H54 (cell line): ENCODE results near the gene TMEM139.
A peak's percentile ranks its signal among the peaks of the same experiment; 100 is the strongest.

Source experiments
- DNase-seq: peaks from one replicate; pipeline ENCODE4 v3.0.0; 2011; ENCODE audit warnings: low spot score, mixed read lengths; ENCODE audit not compliant: insufficient read length
- FAIRE-seq: peaks from 3 replicates; lab custom pipeline; 2011; peaks lifted over from hg19 to GRCh38; lab: Jason Lieb, UNC
- POLR2A ChIP-seq: IDR thresholded peaks from 2 replicates; pipeline ENCODE4 v1.6.1; 2011; ENCODE audit warnings: low read depth, mild to moderate bottlenecking, low read length

The TMEM139 gene

GRCh38 chr7:143269251-143269650 lies 15.5 kb upstream of the TMEM139 start:
- FAIRE-seq (no peak), DNase-seq (no peak)
- TF ChIP-seq POLR2A = no peak

GRCh38 chr7:143271240-143271639 lies 13.5 kb upstream of the TMEM139 start:
- no peak for TF ChIP-seq POLR2A
- FAIRE-seq (no peak), DNase-seq (no peak)

- no peak for TF ChIP-seq POLR2A
- DNase-seq = no peak
- FAIRE-seq = no peak
These were observed 11.9 kb upstream of the TMEM139 start for GRCh38 chr7:143272871-143273270.

- no peak for TF ChIP-seq POLR2A
- DNase-seq (peak; percentile 14), FAIRE-seq (peak; percentile 15)
These were observed 5.3 kb upstream of the TMEM139 start for GRCh38 chr7:143279186-143280098.

- FAIRE-seq (no peak), DNase-seq (no peak)
- no peak for TF ChIP-seq POLR2A
These were observed 4.6 kb upstream of the TMEM139 start for GRCh38 chr7:143280160-143280559.

- DNase-seq (no peak), FAIRE-seq (no peak)
- no peak for TF ChIP-seq POLR2A
These were observed 4.2 kb upstream of the TMEM139 start for GRCh38 chr7:143280566-143280965.

GRCh38 chr7:143281529-143281928 lies 3.2 kb upstream of the TMEM139 start:
- DNase-seq = no peak
- no peak for TF ChIP-seq POLR2A
- FAIRE-seq = no peak

- no peak for TF ChIP-seq POLR2A
- DNase-seq (no peak), FAIRE-seq (no peak)
These were observed 2.6 kb upstream of the TMEM139 start for GRCh38 chr7:143282124-143282523.

- no peak for DNase-seq
- no peak for TF ChIP-seq POLR2A
- no peak for FAIRE-seq
These were observed 1.4 kb upstream of the TMEM139 start for GRCh38 chr7:143283381-143283780.

- peak; percentile 49 for DNase-seq
- no peak for TF ChIP-seq POLR2A
- no peak for FAIRE-seq
These were observed 666 bp downstream of the TMEM139 start for GRCh38 chr7:143285470-143285778.

- FAIRE-seq = no peak
- no peak for DNase-seq
These were observed 1.2 kb downstream of the TMEM139 start for GRCh38 chr7:143285806-143286521.

GRCh38 chr7:143286522-143286890 lies 1.7 kb downstream of the TMEM139 start:
- no peak for TF ChIP-seq POLR2A
- FAIRE-seq = no peak
- DNase-seq = no peak

More at GRCh38 chr7:143285806-143286521, 1.2 kb downstream of the TMEM139 start:
- no peak for TF ChIP-seq POLR2A

GRCh38 chr7:143287339-143287934 lies 2.7 kb downstream of the TMEM139 start:
- DNase-seq (no peak), FAIRE-seq (no peak)
- TF ChIP-seq POLR2A = no peak
